K562 (cell line): ENCODE measurements around the gene RPL14. TPM values are rescaled to one million over a fixed set of nuclear protein-coding genes. Genes with fewer than 3 reads are reported as not detected.
A peak's percentile ranks its signal among the peaks of the same experiment; 100 is the strongest.

ENCODE experiments used
- ARNT ChIP-seq, 2 experiments: fragments of 450-650 bp; IDR thresholded peaks; 2 replicates each; pipeline ENCODE4 v1.6.1; 2016; ENCODE audit warnings: mild to moderate bottlenecking in 1 of 2
- CBFA2T3 ChIP-seq: fragments of 450-650 bp; IDR thresholded peaks from 2 replicates; pipeline ENCODE4 v1.6.1; 2017
- CCAR2 ChIP-seq: fragments of 200-400 bp; formaldehyde crosslinking; IDR thresholded peaks from 2 replicates; pipeline ENCODE4 v1.6.1; 2017; ENCODE audit warnings: mild to moderate bottlenecking, low read depth, low read length
- GATAD2A ChIP-seq: fragments of 450-650 bp; IDR thresholded peaks from 2 replicates; pipeline ENCODE4 v1.6.1; 2017
- GTF2A2 ChIP-seq: IDR thresholded peaks from 2 replicates; pipeline ENCODE4 v1.6.1; 2016; ENCODE audit warnings: mild to moderate bottlenecking, missing genetic modification characterization, missing compliant biosample characterization
- HNRNPLL ChIP-seq: fragments of 200-400 bp; formaldehyde crosslinking; IDR thresholded peaks from 2 replicates; pipeline ENCODE4 v1.6.1; 2017; ENCODE audit warnings: low read length, low read depth, mild to moderate bottlenecking; ENCODE audit not compliant: poor library complexity, severe bottlenecking
- JUND ChIP-seq, 2 experiments: IDR thresholded peaks; 2 replicates in 1 of 2; 3 replicates in 1 of 2; pipeline ENCODE4 v1.6.1; 2011; ENCODE audit warnings: borderline replicate concordance in 2 of 2, low read depth in 2 of 2, low read length in 2 of 2, improper control_type of control experiment in 1 of 2, missing biosample characterization in 1 of 2, missing genetic modification characterization in 1 of 2, missing genetic modification reagents in 1 of 2
- MAFF ChIP-seq: IDR thresholded peaks from 2 replicates; pipeline ENCODE4 v1.6.1; 2012; ENCODE audit warnings: low read length, improper control_type of control experiment
- MEIS2 ChIP-seq: fragments of 450-650 bp; IDR thresholded peaks from 2 replicates; pipeline ENCODE4 v1.6.1; 2014; ENCODE audit warnings: mild to moderate bottlenecking; ENCODE audit not compliant: partially characterized antibody
- RBM25 ChIP-seq: fragments of 200-400 bp; formaldehyde crosslinking; IDR thresholded peaks from 2 replicates; pipeline ENCODE4 v1.6.1; 2018; ENCODE audit warnings: low read length, low read depth, moderate library complexity; ENCODE audit not compliant: severe bottlenecking
- SAP30 ChIP-seq: fragments of 200-600 bp; sonication (generic); IDR thresholded peaks from 2 replicates; pipeline ENCODE4 v1.6.1; 2012; ENCODE audit warnings: borderline replicate concordance, low read depth, mild to moderate bottlenecking, moderate library complexity, low read length, control low read depth, inconsistent platforms; ENCODE audit not compliant: insufficient read depth, poor library complexity, severe bottlenecking
- SNIP1 ChIP-seq: fragments of 450-650 bp; IDR thresholded peaks from 2 replicates; pipeline ENCODE4 v1.7.1; 2017; ENCODE audit warnings: low read depth, mild to moderate bottlenecking
- TEAD1 ChIP-seq, 2 experiments: fragments of 450-650 bp in 1 of 2; sonication (generic) in 1 of 2; formaldehyde crosslinking; IDR thresholded peaks; 2 replicates each; pipeline versions ENCODE4 v1.4.0 to v1.8.0; 2020 to 2022; ENCODE audit warnings: mild to moderate bottlenecking in 2 of 2, missing genetic modification reagents in 1 of 2
- ZNF23 ChIP-seq: fragments of 250-450 bp; sonication (Bioruptor Pico); IDR thresholded peaks from 2 replicates; pipeline ENCODE4 v1.4.0; 2020; ENCODE audit warnings: mild to moderate bottlenecking
- ZNF764 ChIP-seq: fragments of 250-450 bp; sonication (Bioruptor Pico); IDR thresholded peaks from 2 replicates; pipeline ENCODE4 v1.4.0; 2020; ENCODE audit warnings: low read depth, mild to moderate bottlenecking, moderate library complexity
- polyA plus RNA-seq, 8 experiments: library from polyadenylated mRNA; depleted of rRNA in 4 of 8; stranded (reverse) in 5 of 8; unstranded in 3 of 8; fragments of >200 nt; fragmentation: Nextera tagmentation in 2 of 8; fragmentation: Illumina TruSeq in 1 of 8; extraction: Ambion mirVana in 2 of 8; extraction: Trizol in 1 of 8; gene quantifications; 2 replicates each; pipeline versions ENCODE4 v1.2.1 to v1.2.3, GENCODE V29; 2011 to 2014; ENCODE audit warnings: inconsistent platforms in 1 of 8, missing spikeins in 1 of 8
- total RNA-seq, 7 experiments: library from RNA; depleted of rRNA in 6 of 7; stranded (reverse); fragments of >200 nt in 6 of 7; fragmentation: Illumina TruSeq in 2 of 7; extraction: Trizol in 2 of 7; gene quantifications; 2 replicates each; pipeline versions ENCODE4 v1.2.1 to v1.2.3, GENCODE V29; 2011 to 2021; ENCODE audit warnings: low replicate concordance in 1 of 7
- TF ChIP-seq, protein P1 (sequence below): fragments of 450-650 bp; IDR thresholded peaks from 2 replicates; pipeline ENCODE4 v1.7.1; 2018; ENCODE audit warnings: mild to moderate bottlenecking, low read depth; ENCODE audit not compliant: partially characterized antibody
- TF ChIP-seq, protein P2 (sequence below): fragments of 250-450 bp; sonication (Bioruptor Pico); IDR thresholded peaks from 2 replicates; pipeline ENCODE4 v1.5.0; 2020; ENCODE audit warnings: mild to moderate bottlenecking
- TF ChIP-seq, protein P3 (sequence below): fragments of 250-450 bp; sonication (Bioruptor Pico); IDR thresholded peaks from 2 replicates; pipeline ENCODE4 v1.4.0; 2020; ENCODE audit warnings: mild to moderate bottlenecking
- TF ChIP-seq, protein P4 (sequence below): sonication (generic); formaldehyde crosslinking; IDR thresholded peaks from 2 replicates; pipeline ENCODE4 v1.8.0; 2023; ENCODE audit warnings: mild to moderate bottlenecking, missing genetic modification reagents

The RPL14 gene
- total and polyA plus RNA-seq, 9 of the 15 experiments (the other 6 are each of a cell fraction or from before 2014, with no cell fraction given) = 851 to 4,649 (median 2,133) TPM

DNA sequence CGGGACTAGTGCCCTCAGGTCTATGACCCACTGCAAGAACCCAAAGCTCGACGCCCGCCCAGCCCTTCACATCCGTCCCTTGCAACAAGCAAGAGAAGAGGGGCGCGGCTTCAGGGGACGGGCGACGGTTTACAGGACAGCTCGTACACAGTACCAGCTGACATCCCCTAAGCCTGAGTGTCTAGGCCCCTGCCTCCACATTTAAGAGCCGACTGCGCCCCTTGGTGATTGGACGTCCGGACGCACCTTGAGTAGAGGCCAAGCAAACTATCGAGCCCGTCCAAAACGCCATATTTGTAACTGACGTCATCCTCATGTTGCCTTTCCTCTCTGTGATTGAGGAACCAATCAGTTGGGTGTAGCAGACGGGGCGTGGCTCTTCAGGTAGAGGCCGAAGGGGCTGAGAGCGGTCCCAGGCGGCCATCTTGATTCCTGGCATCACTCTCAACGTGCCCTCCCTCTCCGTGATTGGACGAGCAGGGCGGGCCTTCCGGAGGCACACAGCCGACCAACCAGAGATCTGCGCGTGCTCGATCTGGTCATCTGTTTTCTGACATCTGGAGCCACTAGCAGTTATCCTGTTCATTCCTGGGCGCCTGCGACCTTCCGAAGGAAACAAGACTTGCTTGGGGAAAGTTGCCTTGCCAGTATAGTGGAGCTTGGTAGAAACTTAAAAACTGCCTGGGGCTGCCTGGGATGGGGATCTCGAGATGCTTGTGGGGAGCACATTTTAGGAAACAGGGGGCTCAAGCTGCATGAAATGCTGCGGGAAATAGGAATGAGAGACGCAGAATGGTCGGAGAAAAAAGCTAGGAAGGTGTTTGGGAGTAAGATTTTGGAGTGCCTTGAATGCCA lies 4.0 kb upstream of the RPL14 start (continued):
- no peak for TF ChIP-seq GTF2A2 (tag)
- peak; percentile 53 for TF ChIP-seq HNRNPLL
- TF ChIP-seq, protein P1, sequence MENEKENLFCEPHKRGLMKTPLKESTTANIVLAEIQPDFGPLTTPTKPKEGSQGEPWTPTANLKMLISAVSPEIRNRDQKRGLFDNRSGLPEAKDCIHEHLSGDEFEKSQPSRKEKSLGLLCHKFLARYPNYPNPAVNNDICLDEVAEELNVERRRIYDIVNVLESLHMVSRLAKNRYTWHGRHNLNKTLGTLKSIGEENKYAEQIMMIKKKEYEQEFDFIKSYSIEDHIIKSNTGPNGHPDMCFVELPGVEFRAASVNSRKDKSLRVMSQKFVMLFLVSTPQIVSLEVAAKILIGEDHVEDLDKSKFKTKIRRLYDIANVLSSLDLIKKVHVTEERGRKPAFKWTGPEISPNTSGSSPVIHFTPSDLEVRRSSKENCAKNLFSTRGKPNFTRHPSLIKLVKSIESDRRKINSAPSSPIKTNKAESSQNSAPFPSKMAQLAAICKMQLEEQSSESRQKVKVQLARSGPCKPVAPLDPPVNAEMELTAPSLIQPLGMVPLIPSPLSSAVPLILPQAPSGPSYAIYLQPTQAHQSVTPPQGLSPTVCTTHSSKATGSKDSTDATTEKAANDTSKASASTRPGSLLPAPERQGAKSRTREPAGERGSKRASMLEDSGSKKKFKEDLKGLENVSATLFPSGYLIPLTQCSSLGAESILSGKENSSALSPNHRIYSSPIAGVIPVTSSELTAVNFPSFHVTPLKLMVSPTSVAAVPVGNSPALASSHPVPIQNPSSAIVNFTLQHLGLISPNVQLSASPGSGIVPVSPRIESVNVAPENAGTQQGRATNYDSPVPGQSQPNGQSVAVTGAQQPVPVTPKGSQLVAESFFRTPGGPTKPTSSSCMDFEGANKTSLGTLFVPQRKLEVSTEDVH = no peak
- TF ChIP-seq, protein P2, sequence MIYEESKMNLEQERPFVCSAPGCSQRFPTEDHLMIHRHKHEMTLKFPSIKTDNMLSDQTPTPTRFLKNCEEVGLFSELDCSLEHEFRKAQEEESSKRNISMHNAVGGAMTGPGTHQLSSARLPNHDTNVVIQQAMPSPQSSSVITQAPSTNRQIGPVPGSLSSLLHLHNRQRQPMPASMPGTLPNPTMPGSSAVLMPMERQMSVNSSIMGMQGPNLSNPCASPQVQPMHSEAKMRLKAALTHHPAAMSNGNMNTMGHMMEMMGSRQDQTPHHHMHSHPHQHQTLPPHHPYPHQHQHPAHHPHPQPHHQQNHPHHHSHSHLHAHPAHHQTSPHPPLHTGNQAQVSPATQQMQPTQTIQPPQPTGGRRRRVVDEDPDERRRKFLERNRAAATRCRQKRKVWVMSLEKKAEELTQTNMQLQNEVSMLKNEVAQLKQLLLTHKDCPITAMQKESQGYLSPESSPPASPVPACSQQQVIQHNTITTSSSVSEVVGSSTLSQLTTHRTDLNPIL (CRISPR knock-in tag) = no peak
- TF ChIP-seq RBM25 = peak; percentile 23
- no peak for TF ChIP-seq GATAD2A
- TF ChIP-seq CCAR2 = no peak
- TF ChIP-seq TEAD1 (CRISPR knock-in tag; IDR thresholded peaks at IDR 0.05) = peak; percentile 48 to 55
- 0 out of 2 replicates have a peak, but pooled peaks have one; percentile 8 for TF ChIP-seq CBFA2T3
- TF ChIP-seq, protein P3, sequence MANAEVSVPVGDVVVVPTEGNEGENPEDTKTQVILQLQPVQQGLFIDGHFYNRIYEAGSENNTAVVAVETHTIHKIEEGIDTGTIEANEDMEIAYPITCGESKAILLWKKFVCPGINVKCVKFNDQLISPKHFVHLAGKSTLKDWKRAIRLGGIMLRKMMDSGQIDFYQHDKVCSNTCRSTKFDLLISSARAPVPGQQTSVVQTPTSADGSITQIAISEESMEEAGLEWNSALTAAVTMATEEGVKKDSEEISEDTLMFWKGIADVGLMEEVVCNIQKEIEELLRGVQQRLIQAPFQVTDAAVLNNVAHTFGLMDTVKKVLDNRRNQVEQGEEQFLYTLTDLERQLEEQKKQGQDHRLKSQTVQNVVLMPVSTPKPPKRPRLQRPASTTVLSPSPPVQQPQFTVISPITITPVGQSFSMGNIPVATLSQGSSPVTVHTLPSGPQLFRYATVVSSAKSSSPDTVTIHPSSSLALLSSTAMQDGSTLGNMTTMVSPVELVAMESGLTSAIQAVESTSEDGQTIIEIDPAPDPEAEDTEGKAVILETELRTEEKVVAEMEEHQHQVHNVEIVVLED (CRISPR knock-in tag) = peak; percentile 12; the same call in 1 of the 2 replicates
- peak; percentile 75 for TF ChIP-seq MEIS2
- no peak for TF ChIP-seq ARNT (IDR thresholded peaks at IDR 0.05)
- no peak for TF ChIP-seq ZNF23 (CRISPR knock-in tag)
- TF ChIP-seq, protein P4, sequence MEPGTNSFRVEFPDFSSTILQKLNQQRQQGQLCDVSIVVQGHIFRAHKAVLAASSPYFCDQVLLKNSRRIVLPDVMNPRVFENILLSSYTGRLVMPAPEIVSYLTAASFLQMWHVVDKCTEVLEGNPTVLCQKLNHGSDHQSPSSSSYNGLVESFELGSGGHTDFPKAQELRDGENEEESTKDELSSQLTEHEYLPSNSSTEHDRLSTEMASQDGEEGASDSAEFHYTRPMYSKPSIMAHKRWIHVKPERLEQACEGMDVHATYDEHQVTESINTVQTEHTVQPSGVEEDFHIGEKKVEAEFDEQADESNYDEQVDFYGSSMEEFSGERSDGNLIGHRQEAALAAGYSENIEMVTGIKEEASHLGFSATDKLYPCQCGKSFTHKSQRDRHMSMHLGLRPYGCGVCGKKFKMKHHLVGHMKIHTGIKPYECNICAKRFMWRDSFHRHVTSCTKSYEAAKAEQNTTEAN (CRISPR knock-in tag) = no peak
- TF ChIP-seq ZNF764 (CRISPR knock-in tag) = peak; percentile 54; the same call in 1 of the 2 replicates
- no peak for TF ChIP-seq MAFF
- peak; percentile 98 for TF ChIP-seq JUND (IDR thresholded peaks at IDR 0.05; ENCODE audit: borderline replicate concordance, low read depth, low read length)
- peak; percentile 99 for TF ChIP-seq JUND (tag; IDR thresholded peaks at IDR 0.05; ENCODE audit: borderline replicate concordance, low read depth, low read length)
- no peak for TF ChIP-seq SNIP1
- TF ChIP-seq SAP30 = peak; percentile 75
